ENCODE results near the gene NACC2. TPM values are rescaled to one million over a fixed set of nuclear protein-coding genes. Genes with fewer than 3 reads are reported as not detected.
A peak's percentile ranks its signal among the peaks of the same experiment; 100 is the strongest.

The NACC2 gene
- total RNA-seq, 5 donors from 2014 or later (not counting 1 experiment from before 2014, with no cell fraction given): 4.2 to 11.7 (median 11.3) TPM

DNA sequence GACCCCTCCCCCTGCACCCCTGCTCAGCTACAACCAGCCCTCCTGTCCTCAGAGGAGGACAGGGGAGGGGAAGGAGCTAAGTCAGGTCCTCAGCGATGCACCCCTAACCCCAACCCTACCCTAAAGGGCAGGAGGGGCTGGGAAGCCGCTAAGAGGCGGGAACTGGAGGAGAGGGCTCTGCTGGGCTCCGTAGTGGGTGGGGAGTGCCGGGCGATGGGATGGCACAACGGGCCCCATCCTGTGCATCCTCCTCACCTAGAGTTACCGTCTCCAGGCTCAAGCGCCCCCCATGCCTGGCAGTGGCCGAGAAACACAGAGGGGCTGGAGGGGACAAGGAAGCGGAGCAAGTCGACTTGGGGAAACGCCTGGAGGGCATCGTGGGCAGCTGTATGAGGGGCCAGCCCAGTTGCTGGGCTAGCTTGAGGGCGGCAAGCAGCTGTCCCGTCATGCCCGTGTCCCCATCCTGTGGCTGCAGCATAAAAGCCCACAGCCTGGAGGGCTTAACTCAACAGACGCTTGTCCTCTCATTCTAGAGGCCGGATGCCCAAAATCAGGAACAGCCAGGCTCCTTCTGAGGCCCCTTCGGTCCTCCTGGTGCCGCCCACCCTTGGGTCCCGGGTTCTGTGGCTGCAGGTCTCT lies 110.9 kb downstream of the NACC2 start:
- no peaks in the 10 kb centered on the region for H3K9me3 Mint-ChIP-seq
- Histone ChIP-seq H3K4me3 (ENCODE audit: control insufficient read depth in 1 of 2, extremely low read depth in 1 of 2, low read length in 1 of 2) (no peak overlapping the region), H3K36me3 (ENCODE audit: control insufficient read depth in 2 of 2, extremely low read depth in 1 of 2, insufficient read depth in 1 of 2, low read length in 1 of 2) (no peaks in the 10 kb centered on the region), H3K9me3 (no peaks in the 10 kb centered on the region), H3K27me3 (replicated peaks in 1 of 2; ENCODE audit: control insufficient read depth in 2 of 2, extremely low read depth in 1 of 2, insufficient read depth in 2 of 2, low read length in 1 of 2) (peaks cover 0 to 66% of the 10 kb centered on the region in 2 experiments), H3K4me1 (ENCODE audit: control insufficient read depth in 1 of 2, extremely low read depth in 1 of 2, insufficient read depth in 2 of 2, low read length in 2 of 2) (peaks cover 5 to 20% of the 10 kb centered on the region in 2 experiments), H3K27ac (ENCODE audit: low read length) (no peak overlapping the region)
- POLR2A ChIA-PET: no interaction called here
- peaks cover 0 to 3% of the 10 kb centered on the region in 2 donors for H3K27me3 Mint-ChIP-seq
- DNase-seq: no peak
- H3K27ac Mint-ChIP-seq: no peak overlapping the region
- no peak overlapping the region for H3K4me3 Mint-ChIP-seq
- ATAC-seq (replicated peaks in 1 of 4): no peak
- H3K36me3 Mint-ChIP-seq: no peaks in the 10 kb centered on the region
- WGBS (ENCODE audit: insufficient coverage): 82% methylated on average over 14 of the region's 22 CpGs
- H3K4me1 Mint-ChIP-seq: peaks cover 0 to 6% (median 5%) of the 10 kb centered on the region in 3 donors
- CTCF ChIA-PET: no interaction called here

DNA sequence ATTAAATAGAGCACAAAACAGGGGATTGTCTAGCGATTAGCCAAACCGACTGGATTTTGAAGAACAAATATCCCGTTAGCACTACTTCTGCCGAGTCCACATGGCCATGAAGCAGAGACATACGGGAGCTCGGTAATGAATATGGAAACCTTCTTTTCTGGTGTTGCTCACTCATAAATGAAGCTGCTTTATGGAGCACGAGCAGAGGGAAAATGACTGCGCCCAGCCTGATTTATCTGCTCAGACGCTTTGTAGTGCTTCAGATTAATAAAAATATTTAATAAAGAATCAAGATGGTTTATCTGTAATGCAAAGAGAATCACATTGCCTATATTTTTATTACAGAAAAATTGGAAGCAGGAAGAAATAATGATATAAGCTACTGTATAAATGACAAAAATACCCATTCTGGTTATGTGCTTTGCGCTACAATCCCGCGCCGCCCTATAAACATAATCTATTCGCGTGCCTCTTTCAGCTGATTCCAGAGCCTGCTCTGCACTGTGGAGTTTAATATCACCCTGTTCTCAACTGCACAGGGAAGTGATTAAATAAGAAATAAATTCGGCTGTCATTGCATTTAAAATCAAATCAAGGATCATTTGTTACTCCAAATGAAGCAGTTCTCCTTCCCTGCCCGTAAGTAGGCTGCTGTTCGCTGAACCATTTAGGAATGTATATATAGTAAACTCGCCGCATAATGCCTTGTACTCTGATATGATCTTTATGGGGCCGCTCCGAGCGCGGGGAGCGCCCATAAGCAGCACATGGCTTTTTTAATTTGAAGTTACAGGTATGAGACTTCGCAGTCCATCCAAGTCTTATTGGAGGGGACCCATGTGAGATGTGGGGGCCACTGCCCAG lies 111.6 kb downstream of the NACC2 start:
- peaks cover 0 to 3% of the 10 kb centered on the region in 2 donors for H3K27me3 Mint-ChIP-seq
- ATAC-seq (replicated peaks in 1 of 4): no peak
- no peaks in the 10 kb centered on the region for H3K9me3 ChIP-seq
- H3K27me3 ChIP-seq (replicated peaks in 1 of 2; ENCODE audit: control insufficient read depth in 2 of 2, extremely low read depth in 1 of 2, insufficient read depth in 2 of 2, low read length in 1 of 2): peaks cover 0 to 58% of the 10 kb centered on the region in 2 experiments
- ChIA-PET POLR2A (no interaction called here), CTCF (no interaction called here)
- no peaks in the 10 kb centered on the region for H3K9me3 Mint-ChIP-seq
- H3K27ac ChIP-seq (ENCODE audit: low read length): no peak overlapping the region
- H3K36me3 ChIP-seq (ENCODE audit: control insufficient read depth in 2 of 2, extremely low read depth in 1 of 2, insufficient read depth in 1 of 2, low read length in 1 of 2): no peaks in the 10 kb centered on the region
- DNase-seq: no peak
- no peak overlapping the region for H3K27ac Mint-ChIP-seq
- H3K4me1 ChIP-seq (ENCODE audit: control insufficient read depth in 1 of 2, extremely low read depth in 1 of 2, insufficient read depth in 2 of 2, low read length in 2 of 2): peaks cover 8 to 26% of the 10 kb centered on the region in 2 experiments
- no peaks in the 10 kb centered on the region for H3K36me3 Mint-ChIP-seq
- no peak overlapping the region for H3K4me3 Mint-ChIP-seq
- H3K4me1 Mint-ChIP-seq: peaks cover 7 to 12% (median 11%) of the 10 kb centered on the region in 3 donors
- 92% methylated on average over 10 of the region's 26 CpGs for WGBS (ENCODE audit: insufficient coverage)
- H3K4me3 ChIP-seq (ENCODE audit: control insufficient read depth in 1 of 2, extremely low read depth in 1 of 2, low read length in 1 of 2): no peak overlapping the region

DNA sequence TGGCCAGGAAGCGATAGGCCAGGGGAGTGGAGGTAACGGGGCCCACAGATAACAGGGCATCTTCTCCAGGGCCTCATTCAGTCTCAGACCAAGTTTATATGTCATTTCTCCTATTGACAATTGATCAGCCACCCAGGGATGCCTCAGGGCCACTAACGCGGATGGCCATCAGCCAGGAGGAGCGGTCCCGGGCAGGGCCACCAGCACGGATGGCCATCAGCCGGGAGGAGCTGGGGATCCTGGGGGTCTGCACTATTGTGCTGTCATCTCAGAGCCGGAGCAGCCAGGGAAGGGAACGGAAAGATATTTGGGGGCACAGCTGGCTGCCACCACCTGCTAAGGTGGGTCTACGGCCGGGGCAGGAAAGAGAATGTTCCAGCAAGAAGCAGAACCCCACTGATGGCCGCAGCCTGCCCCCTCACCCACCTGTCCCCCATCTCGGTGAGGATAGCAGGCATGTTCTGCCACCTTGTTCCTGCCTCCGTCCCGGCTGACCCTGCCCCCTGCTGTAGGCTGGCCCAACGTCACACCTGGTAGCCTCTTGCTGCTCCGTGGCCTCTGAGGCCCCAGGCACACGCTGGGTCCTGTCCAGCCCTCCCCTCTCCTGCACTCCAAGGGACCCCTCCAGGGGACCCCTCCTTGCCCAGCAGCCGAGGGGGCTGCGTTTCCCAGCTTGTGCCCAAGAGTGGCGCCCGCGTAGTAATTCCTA lies 112.4 kb downstream of the NACC2 start:
- Histone ChIP-seq H3K27me3 (replicated peaks in 1 of 2; ENCODE audit: control insufficient read depth in 2 of 2, extremely low read depth in 1 of 2, insufficient read depth in 2 of 2, low read length in 1 of 2) (peaks cover 0 to 50% of the 10 kb centered on the region in 2 experiments), H3K9me3 (no peaks in the 10 kb centered on the region), H3K36me3 (ENCODE audit: control insufficient read depth in 2 of 2, extremely low read depth in 1 of 2, insufficient read depth in 1 of 2, low read length in 1 of 2) (no peaks in the 10 kb centered on the region), H3K27ac (ENCODE audit: low read length) (no peak overlapping the region), H3K4me1 (ENCODE audit: control insufficient read depth in 1 of 2, extremely low read depth in 1 of 2, insufficient read depth in 2 of 2, low read length in 2 of 2) (peaks cover 8 to 28% of the 10 kb centered on the region in 2 experiments), H3K4me3 (ENCODE audit: control insufficient read depth in 1 of 2, extremely low read depth in 1 of 2, low read length in 1 of 2) (no peak overlapping the region)
- no peak for DNase-seq
- peaks cover 0 to 3% of the 10 kb centered on the region in 2 donors for H3K27me3 Mint-ChIP-seq
- ATAC-seq (replicated peaks in 1 of 4): no peak
- ChIA-PET POLR2A (no interaction called here), CTCF (no interaction called here)
- 89% methylated on average over 24 of the region's 24 CpGs for WGBS (ENCODE audit: insufficient coverage)
- peaks cover 7 to 12% (median 11%) of the 10 kb centered on the region in 3 donors for H3K4me1 Mint-ChIP-seq
- H3K27ac Mint-ChIP-seq: no peak overlapping the region
- no peaks in the 10 kb centered on the region for H3K36me3 Mint-ChIP-seq
- H3K9me3 Mint-ChIP-seq: no peaks in the 10 kb centered on the region
- no peak overlapping the region for H3K4me3 Mint-ChIP-seq

DNA sequence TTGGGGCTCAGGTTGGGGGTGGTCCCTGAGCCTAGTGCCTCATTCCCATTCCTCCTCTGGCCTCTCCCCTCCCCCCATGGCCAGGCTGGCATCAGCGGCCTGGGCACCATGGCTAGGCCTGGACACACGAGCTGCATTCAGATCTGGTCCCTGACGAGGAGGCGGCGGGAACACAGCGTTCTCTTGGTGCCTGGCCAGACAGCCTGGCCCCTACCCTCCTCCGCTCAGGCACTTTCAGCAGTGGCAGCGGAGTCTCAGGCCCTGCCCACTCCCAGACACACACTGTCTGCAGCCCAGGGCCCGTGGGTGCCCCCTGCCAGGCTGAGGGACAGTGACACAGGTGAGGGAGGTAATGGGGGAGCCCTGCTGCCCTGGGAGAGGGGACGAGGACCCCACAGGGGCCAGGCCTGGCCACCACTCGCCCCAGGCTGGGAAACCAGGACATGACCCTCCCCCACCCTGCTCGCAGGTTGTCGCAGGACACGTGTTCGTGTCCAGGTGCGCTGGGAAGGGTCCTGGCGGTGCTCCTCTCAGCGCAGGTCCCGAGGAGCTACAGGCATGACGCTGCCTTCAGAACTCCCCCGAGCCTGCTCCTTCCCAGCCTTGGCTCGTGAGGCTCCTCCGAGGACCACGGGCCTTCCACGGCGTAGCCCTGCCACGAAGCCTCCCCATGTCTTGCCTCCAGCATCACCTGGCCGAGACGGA lies 114.0 kb downstream of the NACC2 start:
- CTCF ChIA-PET: no interaction called here

DNA sequence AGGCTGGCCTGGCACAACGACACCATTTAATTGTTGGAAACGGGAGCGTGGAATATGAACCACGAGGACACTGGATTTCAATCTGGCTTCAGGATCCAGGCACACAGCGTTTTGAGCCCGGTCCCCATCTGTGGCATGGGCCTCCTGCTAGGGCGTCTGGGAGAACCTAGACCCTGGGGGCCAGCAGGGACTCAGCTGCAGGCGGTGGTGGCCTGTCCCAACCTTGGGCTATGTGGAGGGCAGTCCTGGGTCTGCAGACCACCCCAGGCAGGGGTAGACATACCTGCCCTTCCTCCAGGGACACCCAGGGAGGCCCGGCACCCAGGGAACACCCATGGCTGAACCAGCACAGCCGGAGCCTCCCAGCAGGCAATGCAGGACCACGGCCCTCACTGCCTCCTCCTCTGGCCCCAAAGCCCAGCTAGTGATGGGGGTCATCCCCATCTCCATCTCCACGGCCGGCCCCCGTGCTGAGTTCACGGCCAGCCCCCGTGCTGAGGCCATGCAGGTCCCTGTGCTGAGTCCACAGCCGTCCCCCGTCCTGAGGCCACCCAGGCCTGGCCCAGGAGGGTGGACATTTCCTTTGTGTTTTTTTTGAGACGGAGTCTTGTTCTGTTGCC lies 115.4 kb downstream of the NACC2 start:
- peaks cover 0 to 28% of the 10 kb centered on the region in 2 experiments for H3K27me3 ChIP-seq (replicated peaks in 1 of 2; ENCODE audit: control insufficient read depth in 2 of 2, extremely low read depth in 1 of 2, insufficient read depth in 2 of 2, low read length in 1 of 2)
- no peaks in the 10 kb centered on the region for H3K36me3 Mint-ChIP-seq
- peaks cover 8 to 28% of the 10 kb centered on the region in 2 experiments for H3K4me1 ChIP-seq (ENCODE audit: control insufficient read depth in 1 of 2, extremely low read depth in 1 of 2, insufficient read depth in 2 of 2, low read length in 2 of 2)
- no peak overlapping the region for H3K27ac ChIP-seq (ENCODE audit: low read length)
- H3K4me1 Mint-ChIP-seq: peaks cover 7 to 16% (median 11%) of the 10 kb centered on the region in 3 donors
- H3K9me3 Mint-ChIP-seq: no peaks in the 10 kb centered on the region
- H3K27ac Mint-ChIP-seq: peak overlapping the region in 1 of 2 donors; percentile 71
- ChIA-PET POLR2A (no interaction called here), CTCF (interaction anchor here in 1 of 2 donors (0.5 kb wide), 1 partner anchor 187 kb away, joined by 4 read pairs; no protein-coding TSS in a partner anchor)
- DNase-seq (no peak), ATAC-seq (replicated peaks in 1 of 4) (no peak)
- no peak overlapping the region for H3K4me3 ChIP-seq (ENCODE audit: control insufficient read depth in 1 of 2, extremely low read depth in 1 of 2, low read length in 1 of 2)
- 58% methylated on average over 12 of the region's 19 CpGs for WGBS (ENCODE audit: insufficient coverage)
- no peaks in the 10 kb centered on the region for H3K36me3 ChIP-seq (ENCODE audit: control insufficient read depth in 2 of 2, extremely low read depth in 1 of 2, insufficient read depth in 1 of 2, low read length in 1 of 2)
- H3K4me3 Mint-ChIP-seq: peak overlapping the region in 1 of 3 donors; percentile 74
- no peaks in the 10 kb centered on the region for H3K27me3 Mint-ChIP-seq
- no peaks in the 10 kb centered on the region for H3K9me3 ChIP-seq

More for the DNA sequence above, 114.0 kb downstream of the NACC2 start:
- POLR2A ChIA-PET: no interaction called here
- H3K9me3 Mint-ChIP-seq: no peaks in the 10 kb centered on the region
- Histone ChIP-seq H3K36me3 (ENCODE audit: control insufficient read depth in 2 of 2, extremely low read depth in 1 of 2, insufficient read depth in 1 of 2, low read length in 1 of 2) (no peaks in the 10 kb centered on the region), H3K9me3 (no peaks in the 10 kb centered on the region), H3K4me1 (ENCODE audit: control insufficient read depth in 1 of 2, extremely low read depth in 1 of 2, insufficient read depth in 2 of 2, low read length in 2 of 2) (peaks cover 8 to 28% of the 10 kb centered on the region in 2 experiments), H3K27me3 (replicated peaks in 1 of 2; ENCODE audit: control insufficient read depth in 2 of 2, extremely low read depth in 1 of 2, insufficient read depth in 2 of 2, low read length in 1 of 2) (peaks cover 0 to 40% of the 10 kb centered on the region in 2 experiments), H3K4me3 (ENCODE audit: control insufficient read depth in 1 of 2, extremely low read depth in 1 of 2, low read length in 1 of 2) (no peak overlapping the region), H3K27ac (ENCODE audit: low read length) (no peak overlapping the region)
- no peak for DNase-seq
- 93% methylated on average over 16 of the region's 29 CpGs for WGBS (ENCODE audit: insufficient coverage)
- H3K27ac Mint-ChIP-seq: no peak overlapping the region
- no peak for ATAC-seq (replicated peaks in 1 of 4)
- H3K36me3 Mint-ChIP-seq: no peaks in the 10 kb centered on the region
- H3K27me3 Mint-ChIP-seq: no peaks in the 10 kb centered on the region
- peaks cover 7 to 12% (median 11%) of the 10 kb centered on the region in 3 donors for H3K4me1 Mint-ChIP-seq
- H3K4me3 Mint-ChIP-seq: no peak overlapping the region

Measured in T-cell (primary cell).